Stimulated activated CD8-positive, alpha-beta memory T cell treated with anti-CD3 and anti-CD28 coated beads, Interleukin-4, amount 100 ng/mL, for 1 hour (primary cell): ENCODE results near the gene ING3.

Experiments
- DNase-seq, 2 donors: peaks; one replicate each; pipeline ENCODE4 v3.0.0-alpha.2; 2020; ENCODE audit warnings: low read depth in 2 of 2, low spot score in 1 of 2

Gene ING3

DNA sequence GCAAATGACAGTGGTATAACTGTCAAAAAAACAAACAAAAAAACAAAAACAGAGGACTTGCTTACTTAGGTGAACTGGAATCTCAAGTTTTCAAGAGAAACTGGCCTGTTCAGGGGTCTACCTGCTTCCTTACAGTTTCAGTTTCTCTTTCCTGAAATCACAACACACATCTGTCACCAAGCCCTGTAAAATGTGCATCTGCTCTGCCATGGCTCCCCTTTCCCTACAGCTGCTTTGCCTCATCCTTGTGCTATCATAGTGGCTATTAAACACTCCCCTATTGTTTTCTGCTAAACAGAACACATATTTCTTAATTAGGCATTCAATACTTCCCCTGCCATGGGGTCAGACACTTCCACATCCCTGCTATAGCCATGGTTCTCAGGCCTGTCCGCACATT, 75.6 kb downstream of the ING3 start:
- no peak for DNase-seq

DNA sequence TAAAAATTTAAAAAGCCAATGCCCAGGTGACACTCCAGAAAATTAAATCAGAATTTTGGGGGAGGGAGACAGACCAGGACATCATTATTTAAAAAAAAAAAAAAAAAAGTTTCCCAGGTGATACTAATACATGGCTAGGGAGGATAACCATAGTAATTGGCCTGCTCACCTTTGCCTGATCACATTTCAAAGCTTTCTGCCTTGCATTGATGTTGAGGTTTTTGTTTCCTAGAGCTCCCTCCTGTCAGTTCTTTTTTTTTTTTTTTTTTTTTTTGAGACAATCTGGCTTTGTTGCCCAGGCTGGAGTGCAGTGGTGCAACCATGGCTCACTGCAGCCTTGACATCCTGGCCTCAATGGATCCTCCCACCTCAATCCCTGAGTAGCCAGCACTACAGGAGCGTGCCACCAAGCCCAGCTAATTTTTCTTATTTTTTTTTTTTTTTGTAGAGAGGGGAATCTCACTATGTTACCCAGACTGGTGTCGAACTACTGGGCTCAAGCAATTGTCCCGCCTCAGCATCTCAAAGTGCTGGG, 76.1 kb downstream of the ING3 start:
- no peak for DNase-seq
